Gastrocnemius medialis (tissue), 4 donors: ENCODE results near the gene ZNF738.

ENCODE experiments used
- CTCF ChIP-seq, 5 experiments: fragments of 450-650 bp in 3 of 5; fragments of 200-600 bp in 2 of 5; sonication (generic) in 2 of 5; IDR thresholded peaks in 4 of 5; conservative IDR thresholded peaks in 1 of 5; 1 replicate in 4 of 5; 2 replicates in 1 of 5; pipeline ENCODE4 v1.5.1; 2016 to 2019; ENCODE audit warnings: antibody characterized with exemption in 5 of 5, mild to moderate bottlenecking in 3 of 5, moderate library complexity in 3 of 5
- POLR2A ChIP-seq, 2 donors: fragments of 450-650 bp; IDR thresholded peaks; one replicate each; pipeline ENCODE4 v1.6.1; 2017; ENCODE audit warnings: antibody characterized with exemption in 2 of 2, mild to moderate bottlenecking in 2 of 2, moderate library complexity in 2 of 2

- TF ChIP-seq CTCF (IDR thresholded peaks at IDR 0.05 in 4 of 5, conservative IDR thresholded peaks at IDR 0.05 in 1 of 5), result no peak
- no peak for TF ChIP-seq POLR2A (IDR thresholded peaks at IDR 0.05)
Observed at GRCh38 chr19:21396121-21396520, 37.3 kb downstream of the ZNF738 start.
